Measurements from ENCODE around the gene RAB11FIP4.

The RAB11FIP4 gene

DNA sequence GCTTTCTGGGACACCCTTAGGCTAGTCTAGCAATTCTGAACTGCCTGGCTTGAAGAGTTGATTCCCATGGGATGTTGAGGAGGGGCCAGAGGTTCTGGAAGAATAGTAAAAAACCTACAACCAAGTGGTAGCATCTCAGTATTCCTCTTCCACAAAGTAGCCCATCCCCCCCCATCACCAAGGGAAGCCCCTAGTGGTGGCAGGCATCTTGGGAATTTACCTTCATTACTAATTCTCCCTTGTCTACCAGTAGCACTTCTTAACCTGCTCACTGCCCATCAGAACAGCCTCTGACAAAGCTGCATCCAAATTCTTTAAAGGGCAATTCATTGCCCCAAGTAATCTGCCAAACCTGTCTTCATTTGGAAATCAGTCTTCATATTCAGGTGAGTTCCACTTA, 12.8 kb upstream of the RAB11FIP4 start:
- Histone ChIP-seq H3K36me3 (ENCODE audit: control insufficient read depth in 2 of 2, insufficient read depth in 1 of 2, low read length in 2 of 2) (peaks cover 17 to 34% of the 10 kb centered on the region in 2 experiments; a peak in 2 of 3 replicates), H3K4me1 (ENCODE audit: control insufficient read depth, insufficient read depth, low read length) (no peaks in the 10 kb centered on the region), H3K4me3 (ENCODE audit: low read depth, low read length) (no peak overlapping the region), H3K27ac (ENCODE audit: extremely low read depth, low read depth, low read length) (no peak overlapping the region), H3K9me3 (ENCODE audit: control insufficient read depth, insufficient read depth, low read depth, low read length) (no peaks in the 10 kb centered on the region)
- POLR2A ChIA-PET: no interaction called here
- no peak for TF ChIP-seq ZNF24 (tag by site-specific recombination; IDR thresholded peaks at IDR 0.05)
- no peak for TF ChIP-seq ZNF280D (tag by site-specific recombination; IDR thresholded peaks at IDR 0.05)
- TF ChIP-seq ZNF664 (tag by site-specific recombination; IDR thresholded peaks at IDR 0.05): no peak
- TF ChIP-seq ZNF184 (tag by site-specific recombination; IDR thresholded peaks at IDR 0.05): no peak
- TF ChIP-seq ZNF423 (tag by site-specific recombination; IDR thresholded peaks at IDR 0.05): no peak
- no peak for TF ChIP-seq ZNF132 (tag by site-specific recombination; IDR thresholded peaks at IDR 0.05; ENCODE audit: borderline replicate concordance)
- TF ChIP-seq KLF7 (tag by site-specific recombination; IDR thresholded peaks at IDR 0.05; ENCODE audit: borderline replicate concordance): no peak
- TF ChIP-seq ZNF155 (tag by site-specific recombination; IDR thresholded peaks at IDR 0.05): no peak
- TF ChIP-seq, protein P1, sequence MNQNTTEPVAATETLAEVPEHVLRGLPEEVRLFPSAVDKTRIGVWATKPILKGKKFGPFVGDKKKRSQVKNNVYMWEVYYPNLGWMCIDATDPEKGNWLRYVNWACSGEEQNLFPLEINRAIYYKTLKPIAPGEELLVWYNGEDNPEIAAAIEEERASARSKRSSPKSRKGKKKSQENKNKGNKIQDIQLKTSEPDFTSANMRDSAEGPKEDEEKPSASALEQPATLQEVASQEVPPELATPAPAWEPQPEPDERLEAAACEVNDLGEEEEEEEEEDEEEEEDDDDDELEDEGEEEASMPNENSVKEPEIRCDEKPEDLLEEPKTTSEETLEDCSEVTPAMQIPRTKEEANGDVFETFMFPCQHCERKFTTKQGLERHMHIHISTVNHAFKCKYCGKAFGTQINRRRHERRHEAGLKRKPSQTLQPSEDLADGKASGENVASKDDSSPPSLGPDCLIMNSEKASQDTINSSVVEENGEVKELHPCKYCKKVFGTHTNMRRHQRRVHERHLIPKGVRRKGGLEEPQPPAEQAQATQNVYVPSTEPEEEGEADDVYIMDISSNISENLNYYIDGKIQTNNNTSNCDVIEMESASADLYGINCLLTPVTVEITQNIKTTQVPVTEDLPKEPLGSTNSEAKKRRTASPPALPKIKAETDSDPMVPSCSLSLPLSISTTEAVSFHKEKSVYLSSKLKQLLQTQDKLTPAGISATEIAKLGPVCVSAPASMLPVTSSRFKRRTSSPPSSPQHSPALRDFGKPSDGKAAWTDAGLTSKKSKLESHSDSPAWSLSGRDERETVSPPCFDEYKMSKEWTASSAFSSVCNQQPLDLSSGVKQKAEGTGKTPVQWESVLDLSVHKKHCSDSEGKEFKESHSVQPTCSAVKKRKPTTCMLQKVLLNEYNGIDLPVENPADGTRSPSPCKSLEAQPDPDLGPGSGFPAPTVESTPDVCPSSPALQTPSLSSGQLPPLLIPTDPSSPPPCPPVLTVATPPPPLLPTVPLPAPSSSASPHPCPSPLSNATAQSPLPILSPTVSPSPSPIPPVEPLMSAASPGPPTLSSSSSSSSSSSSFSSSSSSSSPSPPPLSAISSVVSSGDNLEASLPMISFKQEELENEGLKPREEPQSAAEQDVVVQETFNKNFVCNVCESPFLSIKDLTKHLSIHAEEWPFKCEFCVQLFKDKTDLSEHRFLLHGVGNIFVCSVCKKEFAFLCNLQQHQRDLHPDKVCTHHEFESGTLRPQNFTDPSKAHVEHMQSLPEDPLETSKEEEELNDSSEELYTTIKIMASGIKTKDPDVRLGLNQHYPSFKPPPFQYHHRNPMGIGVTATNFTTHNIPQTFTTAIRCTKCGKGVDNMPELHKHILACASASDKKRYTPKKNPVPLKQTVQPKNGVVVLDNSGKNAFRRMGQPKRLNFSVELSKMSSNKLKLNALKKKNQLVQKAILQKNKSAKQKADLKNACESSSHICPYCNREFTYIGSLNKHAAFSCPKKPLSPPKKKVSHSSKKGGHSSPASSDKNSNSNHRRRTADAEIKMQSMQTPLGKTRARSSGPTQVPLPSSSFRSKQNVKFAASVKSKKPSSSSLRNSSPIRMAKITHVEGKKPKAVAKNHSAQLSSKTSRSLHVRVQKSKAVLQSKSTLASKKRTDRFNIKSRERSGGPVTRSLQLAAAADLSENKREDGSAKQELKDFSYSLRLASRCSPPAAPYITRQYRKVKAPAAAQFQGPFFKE (tag by site-specific recombination; IDR thresholded peaks at IDR 0.05; ENCODE audit: borderline replicate concordance): no peak
- TF ChIP-seq ZBTB48 (tag by site-specific recombination; IDR thresholded peaks at IDR 0.05): no peak
- no peak for TF ChIP-seq ZNF529 (tag by site-specific recombination; IDR thresholded peaks at IDR 0.05; ENCODE audit: insufficient replicate concordance)
- no peak for TF ChIP-seq ZEB2 (tag by site-specific recombination; IDR thresholded peaks at IDR 0.05)
- no peak for TF ChIP-seq ZNF792 (tag by site-specific recombination; IDR thresholded peaks at IDR 0.05)
- TF ChIP-seq ZNF23 (tag by site-specific recombination; IDR thresholded peaks at IDR 0.05; ENCODE audit: borderline replicate concordance): no peak
- CTCF ChIA-PET: interaction anchor here (0.6 to 4.7 kb wide), 7 partner anchors 10 to 490 kb away, joined by 3 to 27 read pairs (median 3); no protein-coding TSS in a partner anchor

GRCh38 chr17:31379597-31380205, 11.8 kb upstream of the RAB11FIP4 start:
- Histone ChIP-seq H3K27ac (ENCODE audit: extremely low read depth, low read depth, low read length) (no peak overlapping the region), H3K4me1 (ENCODE audit: control insufficient read depth, insufficient read depth, low read length) (no peaks in the 10 kb centered on the region), H3K9me3 (ENCODE audit: control insufficient read depth, insufficient read depth, low read depth, low read length) (no peaks in the 10 kb centered on the region), H3K4me3 (ENCODE audit: low read depth, low read length) (no peak overlapping the region), H3K36me3 (ENCODE audit: control insufficient read depth in 2 of 2, insufficient read depth in 1 of 2, low read length in 2 of 2) (peaks cover 9 to 26% of the 10 kb centered on the region in 2 experiments; a peak in 2 of 3 replicates)
- CTCF ChIA-PET: interaction anchor here (0.5 to 4.7 kb wide), 7 partner anchors 9 to 462 kb away, joined by 3 to 27 read pairs (median 3); no protein-coding TSS in a partner anchor
- POLR2A ChIA-PET: no interaction called here
- TF ChIP-seq ZNF19 (tag by site-specific recombination; IDR thresholded peaks at IDR 0.05; ENCODE audit: low read depth): no peak
- TF ChIP-seq ZBTB48 (tag by site-specific recombination; IDR thresholded peaks at IDR 0.05): no peak
- no peak for TF ChIP-seq ZEB2 (tag by site-specific recombination; IDR thresholded peaks at IDR 0.05)
- no peak for TF ChIP-seq ZNF391 (tag by site-specific recombination; IDR thresholded peaks at IDR 0.05; ENCODE audit: borderline replicate concordance, low read depth)
- no peak for TF ChIP-seq ZNF626 (tag by site-specific recombination; IDR thresholded peaks at IDR 0.05)
- no peak for TF ChIP-seq ZNF449 (tag by site-specific recombination; IDR thresholded peaks at IDR 0.05)
- no peak for TF ChIP-seq GLI4 (tag by site-specific recombination; IDR thresholded peaks at IDR 0.05)
- no peak for TF ChIP-seq ZNF23 (tag by site-specific recombination; IDR thresholded peaks at IDR 0.05; ENCODE audit: borderline replicate concordance)
- TF ChIP-seq ZNF571 (tag by site-specific recombination; IDR thresholded peaks at IDR 0.05): no peak
- TF ChIP-seq, protein P2, sequence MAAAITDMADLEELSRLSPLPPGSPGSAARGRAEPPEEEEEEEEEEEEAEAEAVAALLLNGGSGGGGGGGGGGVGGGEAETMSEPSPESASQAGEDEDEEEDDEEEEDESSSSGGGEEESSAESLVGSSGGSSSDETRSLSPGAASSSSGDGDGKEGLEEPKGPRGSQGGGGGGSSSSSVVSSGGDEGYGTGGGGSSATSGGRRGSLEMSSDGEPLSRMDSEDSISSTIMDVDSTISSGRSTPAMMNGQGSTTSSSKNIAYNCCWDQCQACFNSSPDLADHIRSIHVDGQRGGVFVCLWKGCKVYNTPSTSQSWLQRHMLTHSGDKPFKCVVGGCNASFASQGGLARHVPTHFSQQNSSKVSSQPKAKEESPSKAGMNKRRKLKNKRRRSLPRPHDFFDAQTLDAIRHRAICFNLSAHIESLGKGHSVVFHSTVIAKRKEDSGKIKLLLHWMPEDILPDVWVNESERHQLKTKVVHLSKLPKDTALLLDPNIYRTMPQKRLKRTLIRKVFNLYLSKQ (tag by site-specific recombination; IDR thresholded peaks at IDR 0.05; ENCODE audit: borderline replicate concordance): no peak
- no peak for TF ChIP-seq ZNF248 (tag by site-specific recombination; IDR thresholded peaks at IDR 0.05)

Data from HEK293 (cell line).